HepG2 (cell line): Measurements from ENCODE around the gene TMEM258. TPM values are rescaled to one million over a fixed set of nuclear protein-coding genes. Genes with fewer than 3 reads are reported as not detected.

Experiments
- ARID4A ChIP-seq: sonication (generic); formaldehyde crosslinking; IDR thresholded peaks from 2 replicates; pipeline ENCODE4 v1.5.0; 2020; ENCODE audit warnings: mild to moderate bottlenecking, missing genetic modification reagents, borderline replicate concordance
- ATF6 ChIP-seq: sonication (generic); formaldehyde crosslinking; conservative IDR thresholded peaks from 2 replicates; pipeline ENCODE4 v1.4.0; 2020; ENCODE audit warnings: missing genetic modification reagents
- BATF2 ChIP-seq: sonication (generic); formaldehyde crosslinking; IDR thresholded peaks from 2 replicates; pipeline ENCODE4 v1.8.0; 2022; ENCODE audit warnings: mild to moderate bottlenecking, missing genetic modification reagents, moderate library complexity
- HINFP ChIP-seq: sonication (generic); formaldehyde crosslinking; IDR thresholded peaks from 2 replicates; pipeline ENCODE4 v1.4.0; 2020; ENCODE audit warnings: low read depth, mild to moderate bottlenecking, missing genetic modification reagents
- IKZF1 ChIP-seq: fragments of 450-650 bp; IDR thresholded peaks from 2 replicates; pipeline ENCODE4 v1.7.1; 2016
- MBNL3 ChIP-seq: fragments of 250-450 bp; sonication (Bioruptor Pico); conservative IDR thresholded peaks from 2 replicates; pipeline ENCODE4 v1.8.0; 2022; ENCODE audit warnings: mild to moderate bottlenecking, inconsistent platforms
- NAIF1 ChIP-seq: sonication (generic); formaldehyde crosslinking; IDR thresholded peaks from 2 replicates; pipeline ENCODE4 v1.5.0; 2020; ENCODE audit warnings: mild to moderate bottlenecking, missing genetic modification reagents, borderline replicate concordance
- PAWR ChIP-seq: sonication (generic); formaldehyde crosslinking; IDR thresholded peaks from 2 replicates; pipeline ENCODE4 v1.4.0; 2020; ENCODE audit warnings: missing genetic modification reagents, mild to moderate bottlenecking, borderline replicate concordance
- SNAI1 ChIP-seq: sonication (generic); formaldehyde crosslinking; IDR thresholded peaks from 2 replicates; pipeline ENCODE4 v1.5.0; 2020; ENCODE audit warnings: mild to moderate bottlenecking, missing genetic modification reagents, borderline replicate concordance
- SNAPC2 ChIP-seq: sonication (generic); formaldehyde crosslinking; IDR thresholded peaks from 2 replicates; pipeline ENCODE4 v1.8.1; 2022; ENCODE audit warnings: mild to moderate bottlenecking, missing genetic modification reagents
- ZBTB3 ChIP-seq: sonication (generic); formaldehyde crosslinking; IDR thresholded peaks from 2 replicates; pipeline ENCODE4 v1.4.0; 2020; ENCODE audit warnings: low read depth, mild to moderate bottlenecking, moderate library complexity, missing genetic modification reagents, borderline replicate concordance
- ZBTB49 ChIP-seq: sonication (generic); formaldehyde crosslinking; IDR thresholded peaks from 2 replicates; pipeline ENCODE4 v1.4.0; 2020; ENCODE audit warnings: missing genetic modification reagents, borderline replicate concordance
- ZBTB7A ChIP-seq: sonication (generic); formaldehyde crosslinking; IDR thresholded peaks from 2 replicates; pipeline ENCODE4 v1.8.0; 2022; ENCODE audit warnings: mild to moderate bottlenecking, missing genetic modification reagents
- ZNF280B ChIP-seq: sonication (generic); formaldehyde crosslinking; IDR thresholded peaks from 2 replicates; pipeline ENCODE4 v1.5.0; 2020; ENCODE audit warnings: missing genetic modification reagents, mild to moderate bottlenecking, borderline replicate concordance
- polyA plus RNA-seq, 8 experiments: library from polyadenylated mRNA; depleted of rRNA in 3 of 8; stranded (reverse) in 7 of 8; unstranded in 1 of 8; fragments of >200 nt; fragmentation: Illumina TruSeq in 4 of 8; extraction: Trizol in 4 of 8; gene quantifications; 2 replicates each; pipeline versions ENCODE4 v1.2.1 to v1.2.3, GENCODE V29; 2011 to 2016; ENCODE audit warnings: low read depth in 4 of 8, missing spikeins in 1 of 8, mixed read lengths in 1 of 8; ENCODE audit not compliant: insufficient read depth in 1 of 8
- total RNA-seq, 5 experiments: library from RNA; depleted of rRNA; stranded (reverse); fragments of >200 nt; fragmentation: Illumina TruSeq; extraction: Trizol; gene quantifications; 2 replicates each; pipeline ENCODE4 v1.2.3, GENCODE V29; 2016; ENCODE audit warnings: low read depth in 1 of 5

The TMEM258 gene
- total and polyA plus RNA-seq, 2 of the 13 experiments (the other 11 are each of a cell fraction or from before 2014, with no cell fraction given) = 175 to 424 TPM

GRCh38 chr11:61828629-61829407, 36.4 kb upstream of the TMEM258 start (continued):
- TF ChIP-seq SNAPC2 (CRISPR knock-in tag) = no peak
- no peak for TF ChIP-seq MBNL3 (CRISPR knock-in tag)
- TF ChIP-seq ZBTB3 (CRISPR knock-in tag) = no peak
- no peak for TF ChIP-seq HINFP (CRISPR knock-in tag)
- TF ChIP-seq ARID4A (CRISPR knock-in tag) = no peak
- 0 out of 2 replicates have a peak, but pooled peaks have one; percentile 7 for TF ChIP-seq NAIF1
- no peak for TF ChIP-seq IKZF1
- TF ChIP-seq ZBTB49 (CRISPR knock-in tag) = no peak
- TF ChIP-seq SNAI1 (CRISPR knock-in tag) = no peak
- no peak for TF ChIP-seq ZNF280B (CRISPR knock-in tag)
- TF ChIP-seq ATF6 (CRISPR knock-in tag) = no peak
- TF ChIP-seq PAWR = no peak
- no peak for TF ChIP-seq ZBTB7A (CRISPR knock-in tag)
- no peak for TF ChIP-seq BATF2 (CRISPR knock-in tag)
